GM12801 (cell line): ENCODE measurements around the gene SPHK1.

Experiments used
- TF ChIP-seq, protein P1 (sequence below): IDR thresholded peaks from one replicate; pipeline ENCODE4 v1.5.1; 2011; ENCODE audit warnings: control low read depth; ENCODE audit not compliant: insufficient read length; ENCODE audit errors: extremely low read depth

The SPHK1 gene

DNA sequence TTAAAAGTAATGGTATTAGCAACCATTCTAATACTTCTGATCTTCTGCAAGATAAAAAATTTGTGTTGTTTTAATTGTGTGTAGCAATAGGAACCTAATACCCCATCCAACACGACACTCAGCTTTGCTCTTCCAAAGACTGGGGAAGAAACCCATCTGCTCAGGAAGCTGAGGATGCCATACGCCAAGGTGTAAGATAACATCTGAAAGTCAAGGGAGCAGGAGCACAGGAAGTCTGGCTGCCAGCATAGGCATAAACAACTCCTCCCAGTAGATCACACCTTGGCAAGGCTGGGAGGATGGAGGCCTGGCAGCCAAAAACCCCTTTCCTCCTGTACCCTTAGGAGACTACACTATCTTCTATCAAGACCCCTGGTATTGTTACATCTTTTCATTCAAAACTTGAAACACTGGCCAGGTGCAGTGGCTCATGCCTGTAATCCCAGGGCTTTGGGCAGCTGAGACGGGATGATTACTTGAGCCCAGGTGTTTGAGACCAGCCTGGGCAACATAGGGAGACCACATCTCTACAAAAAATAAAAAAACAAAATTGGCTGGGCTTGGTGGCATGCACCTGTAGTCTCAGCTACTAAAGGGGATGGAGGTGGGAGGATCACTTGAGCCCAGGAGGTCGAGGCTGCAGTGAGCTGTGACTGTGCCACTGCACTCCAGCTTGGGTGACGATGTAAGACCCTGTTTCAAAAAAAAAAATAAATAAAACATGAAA is 5.7 kb upstream of the SPHK1 start:
- TF ChIP-seq, protein P1, sequence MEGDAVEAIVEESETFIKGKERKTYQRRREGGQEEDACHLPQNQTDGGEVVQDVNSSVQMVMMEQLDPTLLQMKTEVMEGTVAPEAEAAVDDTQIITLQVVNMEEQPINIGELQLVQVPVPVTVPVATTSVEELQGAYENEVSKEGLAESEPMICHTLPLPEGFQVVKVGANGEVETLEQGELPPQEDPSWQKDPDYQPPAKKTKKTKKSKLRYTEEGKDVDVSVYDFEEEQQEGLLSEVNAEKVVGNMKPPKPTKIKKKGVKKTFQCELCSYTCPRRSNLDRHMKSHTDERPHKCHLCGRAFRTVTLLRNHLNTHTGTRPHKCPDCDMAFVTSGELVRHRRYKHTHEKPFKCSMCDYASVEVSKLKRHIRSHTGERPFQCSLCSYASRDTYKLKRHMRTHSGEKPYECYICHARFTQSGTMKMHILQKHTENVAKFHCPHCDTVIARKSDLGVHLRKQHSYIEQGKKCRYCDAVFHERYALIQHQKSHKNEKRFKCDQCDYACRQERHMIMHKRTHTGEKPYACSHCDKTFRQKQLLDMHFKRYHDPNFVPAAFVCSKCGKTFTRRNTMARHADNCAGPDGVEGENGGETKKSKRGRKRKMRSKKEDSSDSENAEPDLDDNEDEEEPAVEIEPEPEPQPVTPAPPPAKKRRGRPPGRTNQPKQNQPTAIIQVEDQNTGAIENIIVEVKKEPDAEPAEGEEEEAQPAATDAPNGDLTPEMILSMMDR: no peak

DNA sequence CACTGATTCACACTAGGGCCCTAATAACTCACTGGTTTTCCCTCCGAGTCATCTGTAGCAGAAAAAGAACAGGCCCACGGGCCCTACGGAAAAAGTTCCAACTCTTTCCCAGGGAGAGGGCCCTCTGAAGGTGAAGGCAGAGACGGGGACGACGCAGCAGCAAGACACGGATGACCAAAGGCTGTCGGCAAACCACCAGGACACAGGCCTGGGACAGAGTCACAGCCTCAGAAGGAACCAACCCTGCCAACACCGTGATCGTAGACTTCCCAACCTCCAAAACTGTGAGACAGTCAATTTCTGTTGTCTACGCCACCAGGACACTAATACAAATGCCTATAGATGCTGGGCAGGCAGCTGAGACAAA is 5.2 kb upstream of the SPHK1 start:
- TF ChIP-seq, protein P1: no peak

DNA sequence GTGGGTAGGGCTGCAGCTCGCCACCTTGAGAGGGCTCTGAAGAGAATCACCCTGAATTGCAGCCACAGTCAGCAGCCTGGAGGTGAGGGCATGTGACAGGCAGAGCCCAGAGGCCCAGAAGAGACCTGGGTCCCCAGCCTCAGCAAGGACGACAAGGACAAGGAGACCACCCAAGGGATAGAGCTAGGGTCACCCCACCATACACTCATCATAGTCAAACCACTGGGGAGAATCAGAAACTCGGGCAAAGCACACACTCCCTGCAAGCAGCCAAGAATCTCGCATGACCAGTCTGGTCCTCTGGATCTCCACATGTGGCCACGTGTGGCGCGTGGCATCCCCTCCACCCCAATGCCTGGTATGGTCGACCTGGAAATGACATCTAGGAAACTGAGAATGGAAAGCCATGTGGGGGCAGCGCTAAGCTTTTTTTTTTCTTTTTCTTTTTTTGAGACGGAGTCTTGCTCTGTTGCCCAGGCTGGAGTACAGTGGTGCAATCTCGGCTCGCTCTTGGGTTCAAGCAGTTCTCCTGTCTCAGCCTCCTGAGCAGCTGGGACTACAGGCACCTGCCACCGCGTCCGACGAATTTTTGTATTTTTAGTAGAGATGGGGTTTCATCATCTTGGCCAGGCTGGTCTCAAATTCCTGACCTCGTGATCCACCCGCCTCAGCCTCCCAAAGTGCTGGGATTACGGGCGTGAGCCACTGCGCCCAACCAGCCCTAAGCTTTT is 4.6 kb upstream of the SPHK1 start:
- TF ChIP-seq, protein P1: no peak

DNA sequence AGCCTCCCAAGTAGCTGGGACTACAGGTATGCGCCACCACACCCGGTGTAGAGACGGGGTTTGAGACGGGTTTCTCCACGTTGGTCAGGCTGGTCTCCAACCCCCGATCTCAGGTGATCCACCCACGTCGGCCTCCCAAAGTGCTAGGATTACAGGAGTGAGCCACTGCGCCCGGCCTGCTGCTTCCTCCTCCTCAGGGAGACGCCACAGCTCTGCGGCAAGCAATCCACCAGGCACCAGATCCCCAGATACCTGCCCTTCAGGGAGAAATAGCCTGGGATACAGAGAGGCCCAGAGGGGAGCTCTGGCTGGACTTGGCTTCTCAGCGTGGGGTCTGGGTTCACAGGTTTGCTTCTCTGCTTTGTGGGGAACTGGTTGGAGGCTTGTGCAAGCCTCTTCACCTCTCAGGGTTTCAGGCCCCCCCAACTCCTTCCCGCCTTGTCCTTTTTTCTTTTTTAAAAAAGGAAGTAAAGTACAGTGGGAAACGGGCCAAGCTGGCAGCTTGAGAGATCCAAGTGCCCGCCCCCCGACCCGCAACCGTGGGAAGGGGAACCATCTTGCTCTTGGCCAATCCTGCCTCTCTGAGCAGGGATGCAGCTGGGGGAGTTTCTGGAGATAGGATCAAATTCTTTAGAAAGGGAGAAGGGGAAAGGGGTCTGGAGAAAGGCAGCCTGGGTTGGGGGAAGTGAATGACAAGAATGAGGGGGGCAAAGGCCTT is 2.6 kb upstream of the SPHK1 start:
- TF ChIP-seq, protein P1: no peak

DNA sequence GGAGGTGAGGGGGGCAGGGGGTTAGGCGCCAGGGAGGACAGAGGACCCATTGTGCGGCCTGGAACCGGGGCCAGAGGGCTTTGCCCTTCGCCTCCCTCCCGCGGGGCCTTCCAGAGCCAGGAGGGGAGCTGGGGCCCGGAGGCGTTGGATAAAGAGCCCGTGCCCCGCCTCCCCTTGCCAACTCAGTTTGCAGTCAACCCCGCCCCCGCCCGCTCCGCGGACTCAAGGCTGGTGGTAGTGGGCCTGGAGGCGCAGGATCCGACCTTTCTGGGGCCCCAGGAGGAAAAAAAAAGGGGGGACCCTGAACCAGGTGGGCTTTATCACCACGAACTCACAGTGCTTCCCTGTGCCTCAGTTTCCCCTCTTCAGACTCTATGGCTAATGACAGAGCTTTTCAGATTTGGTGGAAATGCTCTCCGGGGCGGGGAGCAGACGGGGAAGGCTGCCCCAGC is 2.0 kb upstream of the SPHK1 start:
- TF ChIP-seq, protein P1: no peak

DNA sequence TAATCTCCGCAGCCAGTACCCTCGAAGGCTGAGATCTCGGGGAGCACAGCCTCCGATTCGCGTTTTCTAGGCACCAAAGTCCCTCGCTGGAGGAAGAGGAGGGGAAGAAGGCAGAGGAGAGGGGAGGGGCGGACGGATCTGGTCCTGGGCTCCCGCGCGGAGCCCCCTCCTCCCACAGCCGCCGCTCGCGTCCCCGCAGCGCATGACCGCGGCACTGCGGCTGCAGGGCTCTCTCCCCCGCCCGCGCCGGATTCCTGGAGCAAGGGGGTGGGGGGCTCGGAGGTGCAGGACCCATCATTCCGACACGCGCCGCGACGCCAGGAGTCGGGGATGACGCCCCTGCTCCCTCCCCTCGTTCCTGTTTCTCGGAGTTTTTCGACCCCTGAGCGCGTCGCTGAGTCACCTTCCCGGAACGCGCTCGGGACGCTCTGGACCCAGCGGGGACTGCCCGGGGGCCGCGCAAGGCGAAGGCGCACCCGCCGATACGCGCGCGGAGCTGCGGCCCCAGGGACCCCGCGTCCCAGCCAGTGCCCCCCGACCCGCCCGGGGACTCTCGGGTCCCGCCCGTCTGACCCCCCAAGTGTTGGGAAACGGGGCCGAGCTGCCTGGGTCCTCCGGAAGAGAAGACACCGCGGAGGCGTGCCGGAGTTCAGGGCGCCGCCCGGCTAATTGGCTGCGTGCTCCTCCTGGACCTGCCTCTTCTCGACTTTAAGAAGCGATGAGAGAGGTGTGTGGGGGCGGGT is 1.4 kb upstream of the SPHK1 start:
- TF ChIP-seq, protein P1: no peak
